ENCODE results near the gene GNB1L. TPM values are rescaled to one million over a fixed set of nuclear protein-coding genes. Genes with fewer than 3 reads are reported as not detected.
A peak's percentile ranks its signal among the peaks of the same experiment; 100 is the strongest.

The GNB1L gene
- total and polyA plus RNA-seq, 2 of the 13 experiments (the other 11 are each of a cell fraction or from before 2014, with no cell fraction given) = 2.5 to 7.4 TPM

DNA sequence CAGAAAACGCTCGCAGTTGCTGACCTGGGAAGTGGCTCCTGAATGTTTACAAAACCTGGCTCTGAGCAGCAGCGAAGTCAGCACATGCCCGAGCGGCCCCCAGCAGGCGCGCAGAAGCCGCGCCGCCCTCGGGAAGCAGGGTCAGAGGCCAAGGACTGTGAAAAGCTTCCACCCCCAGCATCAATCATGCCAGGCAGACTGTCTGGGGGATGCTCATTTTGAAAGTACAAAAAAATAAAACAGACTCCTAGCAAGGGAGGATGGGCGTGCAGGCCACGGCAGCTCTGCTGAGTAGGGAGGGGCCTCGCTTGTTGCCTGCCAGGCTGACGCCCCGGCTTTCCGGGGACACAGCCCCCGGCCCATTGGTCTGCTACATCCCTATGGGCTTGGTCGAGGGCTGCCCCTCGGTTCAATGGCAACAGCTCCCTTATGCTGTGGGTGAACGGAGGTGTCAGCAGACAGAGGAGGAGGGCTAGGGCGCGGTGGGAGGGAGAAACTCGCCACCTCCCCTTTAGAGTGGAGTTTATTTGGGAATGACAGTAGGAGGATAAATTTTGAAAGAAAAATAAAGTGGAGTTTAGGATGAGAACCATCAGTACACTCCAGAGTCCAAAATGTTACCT is 37.7 kb upstream of the GNB1L start (continued):
- peak; percentile 27; the same call in 1 of the 2 replicates for TF ChIP-seq ZNF362 (CRISPR knock-in tag; IDR thresholded peaks at IDR 0.05; ENCODE audit: borderline replicate concordance)
- TF ChIP-seq ZC3H4 (CRISPR knock-in tag; IDR thresholded peaks at IDR 0.05; ENCODE audit: borderline replicate concordance) = no peak
- no peak for TF ChIP-seq ZNF34 (CRISPR knock-in tag; IDR thresholded peaks at IDR 0.05; ENCODE audit: borderline replicate concordance)
- TF ChIP-seq ZNF619 (CRISPR knock-in tag; IDR thresholded peaks at IDR 0.05) = no peak; the same call in 1 of the 2 replicates
- TF ChIP-seq MXD1 (CRISPR knock-in tag; IDR thresholded peaks at IDR 0.05) = peak; percentile 97
- TF ChIP-seq ZSCAN31 (CRISPR knock-in tag; IDR thresholded peaks at IDR 0.05; ENCODE audit: low read depth) = peak; percentile 95
- TF ChIP-seq ZNF232 (CRISPR knock-in tag; IDR thresholded peaks at IDR 0.05; ENCODE audit: borderline replicate concordance) = peak; percentile 99
- TF ChIP-seq, protein P1, sequence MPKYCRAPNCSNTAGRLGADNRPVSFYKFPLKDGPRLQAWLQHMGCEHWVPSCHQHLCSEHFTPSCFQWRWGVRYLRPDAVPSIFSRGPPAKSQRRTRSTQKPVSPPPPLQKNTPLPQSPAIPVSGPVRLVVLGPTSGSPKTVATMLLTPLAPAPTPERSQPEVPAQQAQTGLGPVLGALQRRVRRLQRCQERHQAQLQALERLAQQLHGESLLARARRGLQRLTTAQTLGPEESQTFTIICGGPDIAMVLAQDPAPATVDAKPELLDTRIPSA (CRISPR knock-in tag; IDR thresholded peaks at IDR 0.05; ENCODE audit: borderline replicate concordance) = peak; percentile 94
- TF ChIP-seq ZNF224 (CRISPR knock-in tag; IDR thresholded peaks at IDR 0.05) = peak; percentile 65; the same call in 1 of the 2 replicates
- no peak for TF ChIP-seq JUNB (CRISPR knock-in tag; IDR thresholded peaks at IDR 0.05; ENCODE audit: borderline replicate concordance)
- peak; percentile 99 for TF ChIP-seq ZNF552 (CRISPR knock-in tag; IDR thresholded peaks at IDR 0.05; ENCODE audit: borderline replicate concordance)
- no peak for TF ChIP-seq TBP (CRISPR knock-in tag; IDR thresholded peaks at IDR 0.05)
- TF ChIP-seq, protein P2, sequence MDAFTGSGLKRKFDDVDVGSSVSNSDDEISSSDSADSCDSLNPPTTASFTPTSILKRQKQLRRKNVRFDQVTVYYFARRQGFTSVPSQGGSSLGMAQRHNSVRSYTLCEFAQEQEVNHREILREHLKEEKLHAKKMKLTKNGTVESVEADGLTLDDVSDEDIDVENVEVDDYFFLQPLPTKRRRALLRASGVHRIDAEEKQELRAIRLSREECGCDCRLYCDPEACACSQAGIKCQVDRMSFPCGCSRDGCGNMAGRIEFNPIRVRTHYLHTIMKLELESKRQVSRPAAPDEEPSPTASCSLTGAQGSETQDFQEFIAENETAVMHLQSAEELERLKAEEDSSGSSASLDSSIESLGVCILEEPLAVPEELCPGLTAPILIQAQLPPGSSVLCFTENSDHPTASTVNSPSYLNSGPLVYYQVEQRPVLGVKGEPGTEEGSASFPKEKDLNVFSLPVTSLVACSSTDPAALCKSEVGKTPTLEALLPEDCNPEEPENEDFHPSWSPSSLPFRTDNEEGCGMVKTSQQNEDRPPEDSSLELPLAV (CRISPR knock-in tag; conservative IDR thresholded peaks at IDR 0.05; ENCODE audit: low read depth) = no peak
- TF ChIP-seq ZNF292 (CRISPR knock-in tag; IDR thresholded peaks at IDR 0.05; ENCODE audit: borderline replicate concordance, low read depth) = peak; percentile 85; the same call in 1 of the 2 replicates
- peak; percentile 91 for TF ChIP-seq ELF4 (CRISPR knock-in tag; IDR thresholded peaks at IDR 0.05; ENCODE audit: borderline replicate concordance)
- peak; percentile 93; the same call in 1 of the 2 replicates for TF ChIP-seq ZNF484 (CRISPR knock-in tag; IDR thresholded peaks at IDR 0.05; ENCODE audit: borderline replicate concordance, low read depth)
- peak; percentile 93; the same call in 1 of the 2 replicates for TF ChIP-seq ZFP82 (CRISPR knock-in tag; IDR thresholded peaks at IDR 0.05; ENCODE audit: borderline replicate concordance)
- peak; percentile 85 for TF ChIP-seq NR2F2 (IDR thresholded peaks at IDR 0.05; ENCODE audit: borderline replicate concordance, low read depth)
- peak; percentile 91 for TF ChIP-seq ZNF296 (CRISPR knock-in tag; conservative IDR thresholded peaks at IDR 0.05)
- no peak for TF ChIP-seq LCORL (IDR thresholded peaks at IDR 0.05)
- peak; percentile 85 for TF ChIP-seq LCORL (CRISPR knock-in tag; IDR thresholded peaks at IDR 0.05)
- peak; percentile 96; the same call in 1 of the 2 replicates for TF ChIP-seq ZNF580 (CRISPR knock-in tag; IDR thresholded peaks at IDR 0.05; ENCODE audit: borderline replicate concordance, low read depth)
- TF ChIP-seq KDM2A (CRISPR knock-in tag; IDR thresholded peaks at IDR 0.05; ENCODE audit: borderline replicate concordance, low read depth) = peak; percentile 82; the same call in 1 of the 2 replicates
- no peak for TF ChIP-seq HNRNPUL1 (IDR thresholded peaks at IDR 0.05; ENCODE audit: low read depth, low read length)
- TF ChIP-seq ZNF720 (CRISPR knock-in tag; IDR thresholded peaks at IDR 0.05) = peak; percentile 70; the same call in 1 of the 2 replicates
- peak; percentile 97 for TF ChIP-seq EED (CRISPR knock-in tag; IDR thresholded peaks at IDR 0.05)

All from HepG2 (cell line).